Measurements from ENCODE around the gene KIAA1217.

DNA sequence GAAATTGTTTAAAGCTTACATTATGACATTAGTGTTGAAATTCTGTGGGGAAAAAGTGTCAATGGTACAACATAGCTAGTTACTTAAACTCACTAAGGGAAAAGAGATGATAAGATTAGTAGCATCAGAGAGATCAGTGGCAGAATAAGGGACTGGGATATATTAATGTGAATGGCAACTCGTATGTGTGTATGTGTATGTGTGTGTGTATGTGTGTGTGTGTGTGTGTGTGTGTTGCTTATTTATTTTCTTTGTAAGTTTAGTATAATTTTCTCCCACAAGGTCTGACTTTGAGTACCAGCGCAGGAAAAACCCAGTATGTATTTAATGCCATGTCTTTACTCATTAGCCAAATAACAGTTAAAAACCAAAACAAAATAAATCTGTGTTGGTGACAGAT lies 258.7 kb downstream of the KIAA1217 start:
- TF ChIP-seq POLR2A (IDR thresholded peaks at IDR 0.05; ENCODE audit: low read length) (no peak), GATA1 (IDR thresholded peaks at IDR 0.05; ENCODE audit: low read depth, low read length) (no peak)
